PC-9 (cell line): ENCODE measurements around the gene ANKLE1.

Experiments used
- EZH2 ChIP-seq: fragments of 200-600 bp; sonication (generic); IDR thresholded peaks from 2 replicates; pipeline ENCODE4 v1.8.0; 2017; ENCODE audit warnings: antibody characterized with exemption, low read depth
- TF ChIP-seq, protein P1 (sequence below): fragments of 200-600 bp; sonication (generic); conservative IDR thresholded peaks from 2 replicates; pipeline ENCODE4 v1.6.1; 2017; ENCODE audit warnings: mixed run types, antibody characterized with exemption, mild to moderate bottlenecking, moderate library complexity

DNA sequence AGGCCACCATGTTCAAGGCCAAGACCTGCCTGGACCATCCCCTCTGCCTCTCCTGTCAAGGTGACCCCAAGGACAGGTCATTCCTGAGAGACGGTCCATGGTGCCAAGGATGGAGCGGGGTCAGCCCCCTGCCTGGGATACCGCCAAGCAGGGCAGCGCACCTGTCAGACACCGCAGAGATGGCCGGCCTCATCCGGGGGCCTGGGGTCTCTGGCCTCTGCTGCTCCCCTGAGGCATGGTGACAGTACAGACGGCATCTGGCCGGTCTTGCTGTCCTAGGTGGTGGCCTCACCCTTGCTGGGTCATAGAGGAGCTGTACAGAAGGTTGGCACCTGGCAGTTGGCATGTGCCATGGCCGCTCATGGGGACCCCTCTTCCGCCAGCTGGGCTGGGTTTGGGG lies 38.7 kb downstream of the ANKLE1 start:
- TF ChIP-seq, protein P1, sequence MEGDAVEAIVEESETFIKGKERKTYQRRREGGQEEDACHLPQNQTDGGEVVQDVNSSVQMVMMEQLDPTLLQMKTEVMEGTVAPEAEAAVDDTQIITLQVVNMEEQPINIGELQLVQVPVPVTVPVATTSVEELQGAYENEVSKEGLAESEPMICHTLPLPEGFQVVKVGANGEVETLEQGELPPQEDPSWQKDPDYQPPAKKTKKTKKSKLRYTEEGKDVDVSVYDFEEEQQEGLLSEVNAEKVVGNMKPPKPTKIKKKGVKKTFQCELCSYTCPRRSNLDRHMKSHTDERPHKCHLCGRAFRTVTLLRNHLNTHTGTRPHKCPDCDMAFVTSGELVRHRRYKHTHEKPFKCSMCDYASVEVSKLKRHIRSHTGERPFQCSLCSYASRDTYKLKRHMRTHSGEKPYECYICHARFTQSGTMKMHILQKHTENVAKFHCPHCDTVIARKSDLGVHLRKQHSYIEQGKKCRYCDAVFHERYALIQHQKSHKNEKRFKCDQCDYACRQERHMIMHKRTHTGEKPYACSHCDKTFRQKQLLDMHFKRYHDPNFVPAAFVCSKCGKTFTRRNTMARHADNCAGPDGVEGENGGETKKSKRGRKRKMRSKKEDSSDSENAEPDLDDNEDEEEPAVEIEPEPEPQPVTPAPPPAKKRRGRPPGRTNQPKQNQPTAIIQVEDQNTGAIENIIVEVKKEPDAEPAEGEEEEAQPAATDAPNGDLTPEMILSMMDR: no peak
- no peak for TF ChIP-seq EZH2
